GM04504 (cell line): Measurements from ENCODE around the gene ZBED6.
"Not testable (repeated sequence)": the region's sequence is repeated elsewhere in the genome, so short reads cannot be mapped to it uniquely, and the experiment has no call there.

Experiments
- DNase-seq: peaks from one replicate; pipeline ENCODE4 v3.0.0-alpha.2; 2012; ENCODE audit warnings: low read depth

The ZBED6 gene, protein sequence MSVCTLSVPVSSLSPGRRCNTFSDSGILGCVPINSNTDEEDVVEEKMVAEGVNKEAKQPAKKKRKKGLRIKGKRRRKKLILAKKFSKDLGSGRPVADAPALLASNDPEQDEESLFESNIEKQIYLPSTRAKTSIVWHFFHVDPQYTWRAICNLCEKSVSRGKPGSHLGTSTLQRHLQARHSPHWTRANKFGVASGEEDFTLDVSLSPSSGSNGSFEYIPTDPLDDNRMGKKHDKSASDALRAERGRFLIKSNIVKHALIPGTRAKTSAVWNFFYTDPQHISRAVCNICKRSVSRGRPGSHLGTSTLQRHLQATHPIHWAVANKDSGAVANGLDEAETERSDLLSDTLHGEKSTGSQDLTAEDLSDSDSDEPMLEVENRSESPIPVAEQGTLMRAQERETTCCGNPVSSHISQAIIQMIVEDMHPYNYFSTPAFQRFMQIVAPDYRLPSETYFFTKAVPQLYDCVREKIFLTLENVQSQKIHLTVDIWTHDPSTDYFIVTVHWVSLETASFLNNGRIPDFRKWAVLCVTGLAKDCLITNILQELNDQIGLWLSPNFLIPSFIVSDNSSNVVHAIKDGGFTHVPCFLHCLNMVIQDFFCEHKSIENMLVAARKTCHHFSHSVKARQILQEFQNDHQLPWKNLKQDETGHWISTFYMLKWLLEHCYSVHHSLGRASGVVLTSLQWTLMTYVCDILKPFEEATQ (N-terminal part only)

DNA sequence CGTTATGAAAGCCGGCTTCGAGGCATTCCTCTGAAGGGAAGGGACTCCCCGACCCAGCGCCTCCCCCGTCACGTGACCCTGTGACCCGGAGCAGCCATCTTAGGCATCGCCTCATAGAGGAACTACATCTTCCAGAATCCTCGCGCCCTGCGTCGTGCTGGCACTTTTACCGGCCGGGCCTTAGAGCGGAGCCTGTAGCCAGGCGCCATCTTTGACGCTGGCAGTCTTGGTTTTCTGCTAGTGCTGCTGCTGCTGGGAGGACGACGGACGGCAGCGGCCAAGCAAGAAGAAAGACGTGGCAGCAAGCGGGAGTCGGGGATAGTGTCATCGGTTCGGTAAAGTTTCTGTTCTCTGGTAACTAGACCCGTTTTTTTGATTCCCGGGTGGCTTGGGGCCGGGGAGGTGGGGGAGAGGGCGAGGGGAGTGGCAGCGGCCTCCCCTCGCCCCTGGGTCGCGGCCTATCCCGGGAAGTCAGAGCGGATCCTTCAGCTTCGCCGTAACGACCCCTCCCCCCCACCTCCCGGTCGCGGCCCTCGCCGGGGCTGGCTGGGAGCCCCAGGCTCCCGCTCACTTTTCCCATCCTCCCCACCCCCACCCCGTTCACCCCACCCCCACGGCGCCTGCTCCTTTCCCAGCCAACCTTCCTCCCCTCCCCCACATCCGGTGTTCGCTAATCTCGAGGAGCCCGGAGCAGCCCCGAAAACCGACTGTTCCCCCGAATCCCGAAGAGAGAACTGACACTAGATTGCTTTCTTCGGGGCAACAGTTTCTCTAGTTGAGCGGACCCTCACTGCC is at the start of gene ZBED6, which contains the start of gene ZC3H11A:
ZBED6 (plus strand) TSS at position 183 of the 795 bp plus-strand sequence. CDS start 1,900 bp downstream, outside the sequence.
ZC3H11A (plus strand) TSS at position 183 of the 795 bp plus-strand sequence. CDS start 21,448 bp downstream, outside the sequence.
- DNase-seq, result peak; percentile 97

GRCh38 chr1:203746281-203746680 is 49.1 kb upstream of the ZBED6 start:
- DNase-seq, result no peak

DNA sequence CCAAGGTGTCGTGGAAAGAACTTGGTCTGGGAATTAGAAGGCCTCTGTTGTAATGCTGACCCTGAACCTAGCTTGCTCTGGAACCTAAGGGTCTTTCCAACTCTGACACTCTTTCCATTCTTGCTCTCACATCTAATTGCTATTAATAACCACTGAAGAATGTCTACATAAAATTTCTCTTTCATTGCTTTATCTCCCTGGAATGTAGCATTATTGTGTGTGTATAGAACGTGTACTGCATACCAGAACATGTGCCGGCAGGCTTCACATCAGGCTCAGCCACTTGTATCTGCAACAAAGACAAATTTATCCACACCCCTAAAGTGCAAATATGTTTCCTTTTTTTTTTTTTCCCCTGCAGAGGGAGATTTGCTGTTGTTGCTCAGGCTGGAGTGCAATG is 44.4 kb upstream of the ZBED6 start:
- DNase-seq, result no peak

- DNase-seq, result not testable (repeated sequence)
Measured at GRCh38 chr1:203751618-203752361, 43.6 kb upstream of the ZBED6 start.

DNA sequence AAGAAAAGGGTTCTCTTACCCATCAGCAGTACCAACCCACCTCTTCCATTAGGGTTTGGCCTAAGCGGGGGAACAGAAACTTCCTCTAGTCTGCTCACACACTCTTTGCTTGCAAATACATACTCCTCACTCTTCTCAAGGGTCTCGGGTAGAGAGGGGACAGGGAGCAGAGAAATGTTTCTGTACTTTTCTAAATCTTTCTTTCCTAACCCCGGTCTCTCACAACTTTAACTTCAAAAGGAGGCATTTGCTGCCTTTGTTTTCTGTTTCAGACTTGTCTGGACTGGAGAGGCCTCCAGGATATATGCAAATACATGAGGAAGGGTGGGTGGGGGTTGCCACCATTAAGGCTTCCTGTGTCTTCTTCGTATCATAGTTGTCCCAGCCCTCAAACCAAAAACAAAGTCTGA is 41.0 kb upstream of the ZBED6 start:
- no peak for DNase-seq

DNA sequence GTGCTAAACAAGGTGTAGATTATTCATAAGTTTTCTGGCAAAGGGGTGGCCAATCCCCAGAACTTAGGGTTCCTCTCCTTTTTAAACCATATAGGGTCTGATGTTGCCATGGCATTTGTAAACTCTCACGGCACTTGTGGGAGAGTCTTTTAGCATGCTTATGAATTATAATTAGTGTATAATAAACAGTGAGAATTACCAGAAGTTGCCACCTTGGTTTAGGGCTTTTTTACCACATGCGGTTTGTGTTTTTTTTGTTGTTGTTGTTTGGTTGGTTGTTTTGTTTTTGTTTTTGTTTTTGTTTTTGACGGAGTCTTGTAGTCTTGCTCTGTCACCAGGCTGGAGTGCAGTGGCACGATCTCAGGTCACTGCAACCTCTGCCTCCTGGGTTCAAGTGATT is 39.4 kb upstream of the ZBED6 start:
- no peak for DNase-seq

GRCh38 chr1:203758749-203759148 is 36.7 kb upstream of the ZBED6 start:
- DNase-seq, result not testable (repeated sequence)

DNA sequence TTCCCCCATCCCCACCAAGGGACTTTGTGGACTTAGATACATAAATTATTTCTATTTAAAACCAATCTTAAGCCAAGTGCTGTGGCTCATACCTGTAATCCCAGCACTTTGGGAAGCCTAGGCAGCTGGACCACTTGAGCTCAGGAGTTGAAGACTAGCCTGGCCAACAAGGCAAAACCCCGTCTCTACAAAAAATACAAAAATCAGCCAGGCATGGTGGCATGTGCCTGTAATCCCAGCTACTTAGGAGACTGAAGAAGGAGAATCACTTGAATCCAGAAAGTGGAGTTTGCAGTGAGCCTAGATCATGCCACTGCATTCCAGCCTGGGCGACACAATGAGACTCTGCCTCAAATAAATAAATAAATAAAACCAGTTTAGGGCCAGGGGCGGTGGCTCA is 34.9 kb upstream of the ZBED6 start:
- no peak for DNase-seq

DNA sequence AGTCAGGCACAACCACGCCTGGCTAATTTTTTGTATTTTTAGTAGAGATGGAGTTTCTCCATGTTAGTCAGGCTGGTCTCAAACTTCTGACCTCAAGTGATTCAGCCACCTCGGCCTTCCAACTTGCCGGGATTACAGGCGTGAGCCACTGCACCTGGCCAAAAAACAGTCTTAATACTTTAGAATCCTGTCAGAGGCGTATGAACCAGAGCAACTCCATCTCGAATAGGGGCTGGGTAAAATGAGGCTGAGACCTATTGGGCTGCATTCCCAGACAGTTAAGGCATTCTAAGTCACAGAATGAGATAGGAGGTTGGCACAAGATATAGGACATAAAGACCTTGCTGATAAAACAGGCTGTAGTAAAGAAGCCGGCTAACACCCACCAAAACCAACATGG is 33.5 kb upstream of the ZBED6 start:
- DNase-seq, result not testable (repeated sequence)

GRCh38 chr1:203763505-203763904 is 31.9 kb upstream of the ZBED6 start:
- no peak for DNase-seq

GRCh38 chr1:203764105-203765028 is 31.1 kb upstream of the ZBED6 start:
- DNase-seq, result no peak

GRCh38 chr1:203765029-203765837 is 30.2 kb upstream of the ZBED6 start, which contains the start of gene LAX1:
LAX1 (plus strand) TSS chr1:203765183; CDS start chr1:203765566, 383 bp downstream.
- DNase-seq, result no peak

- DNase-seq, result no peak
Measured at GRCh38 chr1:203768256-203768655, 27.2 kb upstream of the ZBED6 start.

- DNase-seq, result peak; percentile 79
Measured at GRCh38 chr1:203769505-203770343, 25.7 kb upstream of the ZBED6 start.

- no peak for DNase-seq
Measured at GRCh38 chr1:203771901-203772301, 23.5 kb upstream of the ZBED6 start.

- DNase-seq, result no peak
Measured at GRCh38 chr1:203772836-203773235, 22.6 kb upstream of the ZBED6 start.

DNA sequence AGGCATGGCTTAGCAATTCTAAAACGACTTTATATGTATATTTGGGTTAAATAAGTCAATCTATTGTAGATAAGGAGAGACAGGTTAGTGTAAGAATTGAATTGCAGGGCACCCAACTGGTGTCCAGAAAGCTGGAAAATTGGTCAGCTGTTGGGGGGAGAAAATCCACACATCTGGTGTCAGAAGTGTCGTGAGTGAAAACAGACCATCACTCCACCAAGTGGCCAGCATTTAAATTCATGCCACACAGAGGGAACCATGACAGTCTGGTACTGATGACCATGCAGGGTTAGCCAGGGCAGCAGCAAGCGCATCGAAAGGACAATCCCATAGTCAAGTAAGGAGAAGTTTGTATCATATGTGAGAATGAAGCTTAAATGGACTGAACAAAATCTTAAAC is 18.8 kb upstream of the ZBED6 start:
- DNase-seq, result no peak

GRCh38 chr1:203777596-203777995 is 17.8 kb upstream of the ZBED6 start:
- DNase-seq, result no peak

DNA sequence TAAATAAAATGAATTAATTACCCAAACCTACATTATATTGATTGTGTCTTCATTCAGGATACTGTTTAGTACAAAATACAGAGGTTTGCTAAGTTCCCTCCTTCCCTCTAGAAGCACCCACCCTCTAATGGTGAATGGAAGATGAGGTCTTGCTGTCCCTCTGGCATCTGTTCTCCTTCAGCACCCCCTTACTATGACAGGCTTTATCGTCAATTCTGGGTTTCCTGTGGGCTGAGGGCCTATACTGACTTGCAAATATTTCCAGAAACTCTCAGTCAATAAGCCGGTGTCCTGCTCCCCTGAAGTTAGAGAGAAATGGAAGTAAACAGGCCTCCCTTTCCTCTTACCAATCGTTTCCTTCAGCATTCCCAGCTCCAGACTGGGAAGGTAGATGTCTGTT is 17.3 kb upstream of the ZBED6 start:
- DNase-seq, result no peak
